Panc1 (cell line): ENCODE data around the gene ANO6. TPM values are rescaled to one million over a fixed set of nuclear protein-coding genes. Genes with fewer than 3 reads are reported as not detected.

Experiments
- ATAC-seq: fragments of 200-7000 bp; cut with Tn5 transposase; 2 replicates; pipeline ENCODE4 v1.9.1; 2020; ENCODE audit warnings: mild to moderate bottlenecking, moderate library complexity
- BruUV-seq: library from RNA; stranded (reverse); fragments of 400-500 nt; replicated peaks from 2 replicates; lab custom pipeline; 2021; lab: Mats Ljungman, UMichigan
- CTCF ChIA-PET: fragments of 300-600 bp; sonication (Branson Sonifier 250); formaldehyde crosslinking; loops from one replicate; lab custom pipeline; 2022; ENCODE audit warnings: antibody characterized with exemption; lab: Charles Lee
- POLR2A ChIA-PET: fragments of 300-600 bp; sonication (Branson Sonifier 250); formaldehyde crosslinking; loops from one replicate; lab custom pipeline; 2022; ENCODE audit warnings: antibody characterized with exemption; lab: Charles Lee
- DNase-seq: peaks from one replicate; pipeline ENCODE4 v3.0.0-alpha.2; 2010; ENCODE audit warnings: low read depth, low spot score
- H3K27ac ChIP-seq: 2 replicates; pipeline ENCODE4 v1.5.1; 2011; ENCODE audit warnings: mild to moderate bottlenecking, low read length, inconsistent platforms
- H3K27me3 ChIP-seq: fragments of 200-500 bp; sonication (Bioruptor generic); 2 replicates; pipeline ENCODE4 v1.6.0; 2014; ENCODE audit warnings: low read length, inconsistent platforms; ENCODE audit not compliant: control insufficient read depth, insufficient read depth
- H3K36me3 ChIP-seq: fragments of 200-500 bp; sonication (Bioruptor generic); 2 replicates; pipeline ENCODE4 v1.5.1; 2014; ENCODE audit warnings: inconsistent platforms, mild to moderate bottlenecking, low read length, moderate library complexity; ENCODE audit not compliant: control insufficient read depth, insufficient read depth
- H3K4me1 ChIP-seq: 2 replicates; pipeline ENCODE4 v1.5.1; 2011; ENCODE audit warnings: inconsistent platforms, mild to moderate bottlenecking, low read length, moderate library complexity; ENCODE audit not compliant: control insufficient read depth, insufficient read depth
- H3K4me3 ChIP-seq, 2 experiments: 2 replicates each; pipeline ENCODE4 v1.5.1; 2011 to 2012; ENCODE audit warnings: low read depth in 2 of 2, low read length in 2 of 2, mild to moderate bottlenecking in 2 of 2, inconsistent platforms in 1 of 2, moderate library complexity in 1 of 2
- H3K9me3 ChIP-seq: fragments of 200-500 bp; sonication (Bioruptor generic); 2 replicates; pipeline ENCODE4 v1.5.1; 2014; ENCODE audit warnings: low read depth, mild to moderate bottlenecking, inconsistent platforms, low read length, moderate library complexity; ENCODE audit not compliant: control insufficient read depth, insufficient read depth
- CTCF ChIP-seq: fragments of 450-650 bp; IDR thresholded peaks from 2 replicates; pipeline ENCODE4 v1.5.1; 2017; ENCODE audit warnings: mild to moderate bottlenecking
- POLR2AphosphoS5 ChIP-seq: IDR thresholded peaks from 2 replicates; pipeline ENCODE4 v1.6.1; 2012; ENCODE audit warnings: mild to moderate bottlenecking, low read depth, low read length, moderate library complexity
- REST ChIP-seq, 2 experiments: IDR thresholded peaks; 2 replicates each; pipeline ENCODE4 v1.6.1; 2011 to 2012; ENCODE audit warnings: low read depth in 2 of 2, control low read depth in 1 of 2, low read length in 1 of 2, mild to moderate bottlenecking in 1 of 2, moderate library complexity in 1 of 2; ENCODE audit not compliant: insufficient read depth in 1 of 2
- SIN3A ChIP-seq: IDR thresholded peaks from 2 replicates; pipeline ENCODE4 v1.6.1; 2012; ENCODE audit warnings: low read depth, mild to moderate bottlenecking, low read length, moderate library complexity, borderline replicate concordance; ENCODE audit not compliant: insufficient read depth
- TCF7L2 ChIP-seq: IDR thresholded peaks from 2 replicates; pipeline ENCODE4 v1.6.1; 2011; ENCODE audit warnings: mild to moderate bottlenecking, low read depth, low read length, inconsistent platforms
- in situ Hi-C: cut with HindIII; loops from 2 replicates; pipeline ENCODE4 v1.10.0; 2016; ENCODE audit warnings: low sequenced_read_pairs, low pct_unique_long_range_greater_than_20kb
- intact Hi-C: fragments of 100-400 bp; cut with micrococcal nuclease; formaldehyde crosslinking; loops from one replicate; pipeline ENCODE4 v1.10.0; 2022; ENCODE audit not compliant: unreplicated experiment
- total RNA-seq: library from RNA; stranded (reverse); gene quantifications from one replicate; pipeline ENCODE4 v1.2.1, GENCODE V29; 2021; ENCODE audit not compliant: unreplicated experiment

Gene ANO6
- total RNA-seq, 1 experiment from 2014 or later = 120 TPM

GRCh38 chr12:45212064-45212463 lies 3.8 kb upstream of the ANO6 start:
- POLR2A ChIA-PET = interaction anchor here (1.0 kb wide), 1 partner anchor 193 kb away, joined by 3 read pairs; no protein-coding TSS in a partner anchor
- Histone ChIP-seq H3K27me3 (no peaks in the 10 kb centered on the region), H3K4me3 (no peak overlapping the region), H3K9me3 (no peaks in the 10 kb centered on the region), H3K27ac (no peak overlapping the region), H3K36me3 (peaks cover 2% of the 10 kb centered on the region; the same call in 1 of the 2 replicates), H3K4me1 (peaks cover 2% of the 10 kb centered on the region; the same call in 1 of the 2 replicates)
- BruUV-seq = no TSS peak
- CTCF ChIA-PET = no interaction called here
- in situ Hi-C loops (no loop called here), intact Hi-C loops (no loop called here)
- no peak for DNase-seq
- TF ChIP-seq REST (IDR thresholded peaks at IDR 0.05; ENCODE audit: insufficient read depth in 1 of 2, low read depth in 2 of 2, low read length in 1 of 2) = no peak
- no peak for ATAC-seq

DNA sequence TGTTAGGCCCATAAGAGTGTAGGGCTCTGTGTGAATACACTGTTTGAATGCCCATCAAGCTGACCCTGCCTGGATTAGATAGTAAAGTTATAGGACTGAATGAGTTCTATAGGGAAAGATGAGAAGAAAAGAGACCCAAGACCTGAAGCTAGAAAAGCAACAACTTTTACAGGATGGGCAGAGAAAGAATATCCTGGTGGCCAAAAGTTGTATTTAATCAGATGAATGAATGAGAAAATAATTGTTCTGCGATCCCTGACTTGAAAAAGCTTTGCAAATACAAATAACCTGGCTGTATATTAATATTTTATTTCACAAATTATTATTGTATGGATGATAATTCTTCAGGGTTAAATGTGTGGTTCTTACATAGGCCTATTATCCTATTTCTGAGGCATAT lies 2.8 kb upstream of the ANO6 start:
- ATAC-seq (no peak), DNase-seq (no peak)
- Histone ChIP-seq H3K4me3 (no peak overlapping the region), H3K27me3 (no peaks in the 10 kb centered on the region), H3K4me1 (peaks cover 2% of the 10 kb centered on the region; the same call in 1 of the 2 replicates), H3K36me3 (peaks cover 2% of the 10 kb centered on the region; the same call in 1 of the 2 replicates), H3K9me3 (no peaks in the 10 kb centered on the region), H3K27ac (no peak overlapping the region)
- in situ Hi-C loops (no loop called here), intact Hi-C loops (no loop called here)
- CTCF ChIA-PET = no interaction called here
- BruUV-seq = no TSS peak
- POLR2A ChIA-PET = interaction anchor here (0.6 kb wide), 1 partner anchor 41 kb away, joined by 3 read pairs; no protein-coding TSS in a partner anchor
- TF ChIP-seq TCF7L2 = no peak
- no peak for TF ChIP-seq REST (IDR thresholded peaks at IDR 0.05; ENCODE audit: insufficient read depth in 1 of 2, low read depth in 2 of 2, low read length in 1 of 2)
- TF ChIP-seq SIN3A = no peak
- TF ChIP-seq POLR2AphosphoS5 = no peak
- no peak for TF ChIP-seq CTCF
